ENCODE data around the gene MTR.

Gene MTR

GRCh38 chr1:236945002-236945401 is 149.9 kb downstream of the MTR start:
- H3K4me3 ChIP-seq (ENCODE audit: low read depth in 1 of 2, low read length in 1 of 2) = no peak overlapping the region
- H3K27ac ChIP-seq = no peak overlapping the region
- no peaks in the 10 kb centered on the region for H3K27me3 ChIP-seq
- no peaks in the 10 kb centered on the region for H3K36me3 ChIP-seq
- no peaks in the 10 kb centered on the region for H3K9me3 ChIP-seq
- no peaks in the 10 kb centered on the region for H3K4me1 ChIP-seq (ENCODE audit: control insufficient read depth in 1 of 2, insufficient read depth in 1 of 2, low read depth in 1 of 2, low read length in 1 of 2)
- no peak for TF ChIP-seq CTCF (IDR thresholded peaks at IDR 0.05)

- no peak overlapping the region for H3K27ac ChIP-seq
- no peak overlapping the region for H3K4me3 ChIP-seq (ENCODE audit: low read depth in 1 of 2, low read length in 1 of 2)
- no peaks in the 10 kb centered on the region for H3K27me3 ChIP-seq
- TF ChIP-seq CTCF (IDR thresholded peaks at IDR 0.05) = no peak
- H3K36me3 ChIP-seq = no peaks in the 10 kb centered on the region
- H3K4me1 ChIP-seq (ENCODE audit: control insufficient read depth in 1 of 2, insufficient read depth in 1 of 2, low read depth in 1 of 2, low read length in 1 of 2) = no peaks in the 10 kb centered on the region
- H3K9me3 ChIP-seq = no peaks in the 10 kb centered on the region
These were observed 152.7 kb downstream of the MTR start for GRCh38 chr1:236947794-236948193.

DNA sequence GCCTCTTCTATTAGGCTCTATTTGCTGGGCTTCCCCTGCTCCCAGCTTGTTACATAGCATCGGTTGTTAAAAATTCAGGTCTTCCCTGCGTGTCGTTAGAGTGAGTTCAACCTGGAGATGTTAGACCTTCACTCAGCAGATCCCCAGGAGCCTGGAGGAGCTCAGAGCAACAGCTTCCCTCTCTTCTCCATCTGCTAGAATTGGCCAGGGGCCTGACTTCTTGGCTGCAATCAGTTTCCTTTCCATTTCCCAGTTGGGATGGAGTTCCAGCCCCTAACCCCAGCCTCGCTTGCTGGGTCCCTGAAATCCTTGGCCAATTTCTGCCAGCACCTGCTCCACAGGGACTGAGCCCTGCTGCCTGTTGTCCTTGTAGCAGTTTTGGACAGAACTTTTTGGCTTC is 153.3 kb downstream of the MTR start:
- no peaks in the 10 kb centered on the region for H3K4me1 ChIP-seq (ENCODE audit: control insufficient read depth in 1 of 2, insufficient read depth in 1 of 2, low read depth in 1 of 2, low read length in 1 of 2)
- H3K27me3 ChIP-seq = no peaks in the 10 kb centered on the region
- no peaks in the 10 kb centered on the region for H3K9me3 ChIP-seq
- H3K4me3 ChIP-seq (ENCODE audit: low read depth in 1 of 2, low read length in 1 of 2) = no peak overlapping the region
- no peaks in the 10 kb centered on the region for H3K36me3 ChIP-seq
- H3K27ac ChIP-seq = no peak overlapping the region
- no peak for TF ChIP-seq CTCF (IDR thresholded peaks at IDR 0.05)

- no peak overlapping the region for H3K27ac ChIP-seq
- H3K9me3 ChIP-seq = no peaks in the 10 kb centered on the region
- H3K27me3 ChIP-seq = no peaks in the 10 kb centered on the region
- H3K4me1 ChIP-seq (ENCODE audit: control insufficient read depth in 1 of 2, insufficient read depth in 1 of 2, low read depth in 1 of 2, low read length in 1 of 2) = no peaks in the 10 kb centered on the region
- no peaks in the 10 kb centered on the region for H3K36me3 ChIP-seq
- no peak for TF ChIP-seq CTCF (IDR thresholded peaks at IDR 0.05)
- H3K4me3 ChIP-seq (ENCODE audit: low read depth in 1 of 2, low read length in 1 of 2) = no peak overlapping the region
These were observed 153.9 kb downstream of the MTR start for GRCh38 chr1:236948996-236949395.

DNA sequence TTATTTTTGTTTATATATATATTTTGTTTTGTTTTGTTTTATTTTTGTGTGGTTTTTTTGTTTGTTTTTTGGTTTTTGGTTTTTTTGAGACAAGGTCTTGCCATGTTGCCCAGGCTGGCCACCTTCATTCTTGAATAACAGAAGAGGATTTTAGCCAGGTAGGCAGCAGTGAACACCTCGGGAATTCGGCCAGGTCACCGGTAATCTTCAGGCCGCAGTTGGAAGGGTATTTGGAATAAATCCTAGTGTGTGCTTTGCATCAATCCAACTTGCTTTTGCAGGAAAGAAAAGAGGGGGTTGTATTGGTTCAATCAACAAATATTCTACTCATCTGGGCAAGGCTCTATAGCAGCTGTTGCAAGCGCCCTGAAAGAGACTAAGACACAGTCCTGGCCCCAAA is 155.3 kb downstream of the MTR start:
- Histone ChIP-seq H3K9me3 (no peaks in the 10 kb centered on the region), H3K27me3 (no peaks in the 10 kb centered on the region), H3K4me3 (ENCODE audit: low read depth in 1 of 2, low read length in 1 of 2) (no peak overlapping the region), H3K4me1 (ENCODE audit: control insufficient read depth in 1 of 2, insufficient read depth in 1 of 2, low read depth in 1 of 2, low read length in 1 of 2) (no peaks in the 10 kb centered on the region), H3K27ac (no peak overlapping the region), H3K36me3 (no peaks in the 10 kb centered on the region)
- TF ChIP-seq CTCF (IDR thresholded peaks at IDR 0.05) = no peak

- Histone ChIP-seq H3K36me3 (no peaks in the 10 kb centered on the region), H3K4me3 (ENCODE audit: low read depth in 1 of 2, low read length in 1 of 2) (no peak overlapping the region), H3K4me1 (ENCODE audit: control insufficient read depth in 1 of 2, insufficient read depth in 1 of 2, low read depth in 1 of 2, low read length in 1 of 2) (no peaks in the 10 kb centered on the region), H3K27me3 (no peaks in the 10 kb centered on the region), H3K27ac (no peak overlapping the region), H3K9me3 (no peaks in the 10 kb centered on the region)
- no peak for TF ChIP-seq CTCF (IDR thresholded peaks at IDR 0.05)
These were observed 156.6 kb downstream of the MTR start for GRCh38 chr1:236951672-236952071.

Measured in neutrophil (primary cell).